HEK293 (cell line): Measurements from ENCODE around the gene SPANXC.

ENCODE experiments used
- CTCF ChIA-PET: fragments of 350-600 bp; formaldehyde crosslinking; extraction: SDS; loops from one replicate; lab custom pipeline; 2021; ENCODE audit warnings: antibody characterized with exemption; lab: Yijun Ruan, JAX
- POLR2A ChIA-PET: fragments of 300-600 bp; formaldehyde crosslinking; extraction: SDS; loops from one replicate; lab custom pipeline; 2020; ENCODE audit warnings: antibody characterized with exemption, inconsistent platforms; lab: Yijun Ruan, JAX
- H3K27ac ChIP-seq: fragments of 200-500 bp; sonication (Bioruptor generic); 2 replicates; pipeline ENCODE4 v1.5.1; 2014; ENCODE audit warnings: low read depth, low read length, control low read depth, inconsistent platforms; ENCODE audit errors: extremely low read depth
- H3K36me3 ChIP-seq, 2 experiments: fragments of 200-500 bp in 1 of 2; sonication (Bioruptor generic) in 1 of 2; 1 replicate in 1 of 2; 2 replicates in 1 of 2; pipeline ENCODE4 v1.5.1; 2014 to 2017; ENCODE audit warnings: inconsistent platforms in 2 of 2, low read length in 2 of 2; ENCODE audit not compliant: control insufficient read depth in 2 of 2, insufficient read depth in 1 of 2
- H3K4me1 ChIP-seq: fragments of 200-500 bp; sonication (Bioruptor generic); 2 replicates; pipeline ENCODE4 v1.5.1; 2014; ENCODE audit warnings: mild to moderate bottlenecking, low read length, inconsistent platforms; ENCODE audit not compliant: control insufficient read depth, insufficient read depth
- H3K4me3 ChIP-seq: 2 replicates; pipeline ENCODE4 v1.5.1; 2011; ENCODE audit warnings: low read depth, mild to moderate bottlenecking, control low read depth, low read length, moderate library complexity
- H3K9me3 ChIP-seq: fragments of 200-500 bp; sonication (Bioruptor generic); 2 replicates; pipeline ENCODE4 v1.5.1; 2014; ENCODE audit warnings: low read depth, low read length, inconsistent platforms; ENCODE audit not compliant: control insufficient read depth, insufficient read depth
- BCL11B ChIP-seq: fragments of 450-650 bp; formaldehyde crosslinking; IDR thresholded peaks from 2 replicates; pipeline ENCODE4 v1.5.1; 2016; ENCODE audit warnings: low read depth, missing biosample characterization, missing genetic modification characterization
- CTCF ChIP-seq: fragments of 450-650 bp; formaldehyde crosslinking; IDR thresholded peaks from 2 replicates; pipeline ENCODE4 v1.5.1; 2016; ENCODE audit warnings: missing biosample characterization, missing genetic modification characterization
- GLIS1 ChIP-seq: fragments of 450-650 bp; formaldehyde crosslinking; IDR thresholded peaks from 2 replicates; pipeline ENCODE4 v1.5.1; 2016; ENCODE audit warnings: missing biosample characterization, missing genetic modification characterization
- MYNN ChIP-seq: fragments of 450-650 bp; formaldehyde crosslinking; IDR thresholded peaks from 2 replicates; pipeline ENCODE4 v1.5.1; 2016; ENCODE audit warnings: missing biosample characterization, missing genetic modification characterization, borderline replicate concordance
- SCRT1 ChIP-seq: fragments of 450-650 bp; formaldehyde crosslinking; IDR thresholded peaks from 2 replicates; pipeline ENCODE4 v1.5.1; 2016; ENCODE audit warnings: missing biosample characterization, missing genetic modification characterization, borderline replicate concordance
- ZNF132 ChIP-seq: fragments of 450-650 bp; formaldehyde crosslinking; IDR thresholded peaks from 2 replicates; pipeline ENCODE4 v1.5.1; 2017; ENCODE audit warnings: missing biosample characterization, missing genetic modification characterization, borderline replicate concordance
- ZNF24 ChIP-seq: fragments of 450-650 bp; formaldehyde crosslinking; IDR thresholded peaks from 2 replicates; pipeline ENCODE4 v1.5.1; 2016; ENCODE audit warnings: missing biosample characterization, missing genetic modification characterization
- ZNF37A ChIP-seq: fragments of 450-650 bp; IDR thresholded peaks from 2 replicates; pipeline ENCODE4 v1.5.1; 2018; ENCODE audit warnings: missing biosample characterization, missing genetic modification characterization
- ZNF426 ChIP-seq: fragments of 450-650 bp; formaldehyde crosslinking; IDR thresholded peaks from 2 replicates; pipeline ENCODE4 v1.5.1; 2017; ENCODE audit warnings: missing biosample characterization, missing genetic modification characterization, mild to moderate bottlenecking, inconsistent platforms, moderate library complexity
- ZNF658 ChIP-seq: fragments of 450-650 bp; formaldehyde crosslinking; IDR thresholded peaks from 2 replicates; pipeline ENCODE4; 2016; ENCODE audit warnings: missing biosample characterization, missing genetic modification characterization
- ZNF664 ChIP-seq: fragments of 450-650 bp; formaldehyde crosslinking; IDR thresholded peaks from 2 replicates; pipeline ENCODE4 v1.5.1; 2016; ENCODE audit warnings: missing biosample characterization, missing genetic modification characterization
- ZNF707 ChIP-seq: fragments of 450-650 bp; formaldehyde crosslinking; IDR thresholded peaks from 2 replicates; pipeline ENCODE4 v1.5.1; 2016; ENCODE audit warnings: missing biosample characterization, missing genetic modification characterization
- ZNF777 ChIP-seq: fragments of 450-650 bp; formaldehyde crosslinking; IDR thresholded peaks from 2 replicates; pipeline ENCODE4 v1.5.1; 2017; ENCODE audit warnings: missing biosample characterization, missing genetic modification characterization, borderline replicate concordance
- TF ChIP-seq, protein P1 (sequence below): fragments of 450-650 bp; IDR thresholded peaks from 2 replicates; pipeline ENCODE4 v1.5.1; 2018; ENCODE audit warnings: missing biosample characterization, missing genetic modification characterization
- TF ChIP-seq, protein P2 (sequence below): fragments of 450-650 bp; formaldehyde crosslinking; IDR thresholded peaks from 2 replicates; pipeline ENCODE4 v1.5.1; 2016; ENCODE audit warnings: missing biosample characterization, missing genetic modification characterization

Gene SPANXC

DNA sequence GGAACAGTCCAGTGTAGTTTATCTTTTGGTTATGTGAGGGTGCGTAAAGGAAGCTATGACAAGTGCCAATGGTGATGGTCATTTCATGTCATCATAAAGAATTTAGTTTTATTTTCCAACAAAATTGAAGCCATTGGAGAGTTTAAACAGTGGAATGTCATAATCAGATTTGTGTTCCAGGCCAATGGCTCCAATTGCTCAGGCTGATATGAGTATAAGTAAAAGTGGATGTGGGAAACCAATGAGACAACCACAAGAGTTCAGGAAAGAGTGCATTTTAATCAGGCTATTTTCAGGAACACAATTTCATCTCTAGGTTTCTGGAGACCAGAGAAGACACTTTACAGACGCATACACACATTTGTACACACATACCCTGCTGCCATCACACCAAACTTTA is 20.7 kb downstream of the SPANXC start (continued):
- TF ChIP-seq CTCF (tag by site-specific recombination): no peak
- no peak for TF ChIP-seq ZNF426
- no peak for TF ChIP-seq ZNF777 (tag by site-specific recombination)
- TF ChIP-seq, protein P1, sequence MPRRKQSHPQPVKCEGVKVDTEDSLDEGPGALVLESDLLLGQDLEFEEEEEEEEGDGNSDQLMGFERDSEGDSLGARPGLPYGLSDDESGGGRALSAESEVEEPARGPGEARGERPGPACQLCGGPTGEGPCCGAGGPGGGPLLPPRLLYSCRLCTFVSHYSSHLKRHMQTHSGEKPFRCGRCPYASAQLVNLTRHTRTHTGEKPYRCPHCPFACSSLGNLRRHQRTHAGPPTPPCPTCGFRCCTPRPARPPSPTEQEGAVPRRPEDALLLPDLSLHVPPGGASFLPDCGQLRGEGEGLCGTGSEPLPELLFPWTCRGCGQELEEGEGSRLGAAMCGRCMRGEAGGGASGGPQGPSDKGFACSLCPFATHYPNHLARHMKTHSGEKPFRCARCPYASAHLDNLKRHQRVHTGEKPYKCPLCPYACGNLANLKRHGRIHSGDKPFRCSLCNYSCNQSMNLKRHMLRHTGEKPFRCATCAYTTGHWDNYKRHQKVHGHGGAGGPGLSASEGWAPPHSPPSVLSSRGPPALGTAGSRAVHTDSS (tag by site-specific recombination): no peak
- TF ChIP-seq ZNF24 (tag by site-specific recombination): no peak
- TF ChIP-seq, all 188 proteins: peak for 0

DNA sequence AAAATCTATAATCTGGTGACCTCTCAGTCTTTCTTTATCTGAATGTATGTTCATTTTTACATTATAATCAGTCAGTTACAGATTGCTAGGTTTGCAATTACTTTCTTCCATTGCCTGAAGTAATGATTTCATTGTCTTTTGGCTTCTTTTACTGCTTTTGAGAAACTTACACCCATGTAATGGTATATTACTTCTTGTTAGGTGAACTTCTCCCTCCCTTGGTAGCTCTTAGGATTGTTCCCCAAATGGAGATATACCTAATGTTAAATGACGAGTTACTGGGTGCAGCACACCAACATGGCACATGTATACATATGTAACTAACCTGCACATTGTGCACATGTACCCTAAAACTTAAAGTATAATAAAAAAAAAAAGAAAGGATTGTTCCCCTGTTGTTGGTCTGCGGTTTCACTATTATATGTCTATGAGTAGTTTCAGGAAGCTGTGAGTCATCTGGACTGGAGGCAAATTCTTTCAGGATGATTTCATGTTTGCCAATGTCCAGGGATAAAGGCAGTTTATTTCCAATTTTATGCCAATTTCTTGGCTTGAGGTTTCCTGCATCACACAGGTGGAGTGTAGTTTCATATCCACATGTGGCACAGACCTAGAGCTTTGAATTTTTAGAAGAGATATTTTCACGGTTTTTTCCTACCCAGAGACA is 21.8 kb downstream of the SPANXC start:
- CTCF ChIA-PET: interaction anchor here (0.6 to 1.0 kb wide), 4 partner anchors 27 to 1757 kb away, joined by 3 to 4 read pairs (median 3); no protein-coding TSS in a partner anchor
- Histone ChIP-seq H3K4me3 (no peak overlapping the region), H3K36me3 (no peaks in the 10 kb centered on the region), H3K27ac (no peak overlapping the region), H3K9me3 (peaks cover 2% of the 10 kb centered on the region; the same call in 1 of the 2 replicates), H3K4me1 (no peaks in the 10 kb centered on the region)
- TF ChIP-seq ZNF658 (tag by site-specific recombination) (no peak), MYNN (tag by site-specific recombination) (no peak)
- POLR2A ChIA-PET: interaction anchor here (1.7 kb wide), 1 partner anchor 44 kb away, joined by 5 read pairs; the partner anchor contains the start of gene LDOC1

GRCh38 chrX:141214196-141214595 is 28.1 kb downstream of the SPANXC start:
- CTCF ChIA-PET: interaction anchor here (0.6 to 0.7 kb wide), 2 partner anchors 244 to 296 kb away, joined by 3 read pairs; no protein-coding TSS in a partner anchor
- no peak for TF ChIP-seq ZNF664 (tag by site-specific recombination)
- TF ChIP-seq, all 188 proteins: peak for 0
- H3K4me1 ChIP-seq: no peaks in the 10 kb centered on the region
- POLR2A ChIA-PET: no interaction called here
- H3K36me3 ChIP-seq: no peaks in the 10 kb centered on the region
- no peak overlapping the region for H3K27ac ChIP-seq
- H3K9me3 ChIP-seq: no peaks in the 10 kb centered on the region
- no peak overlapping the region for H3K4me3 ChIP-seq

DNA sequence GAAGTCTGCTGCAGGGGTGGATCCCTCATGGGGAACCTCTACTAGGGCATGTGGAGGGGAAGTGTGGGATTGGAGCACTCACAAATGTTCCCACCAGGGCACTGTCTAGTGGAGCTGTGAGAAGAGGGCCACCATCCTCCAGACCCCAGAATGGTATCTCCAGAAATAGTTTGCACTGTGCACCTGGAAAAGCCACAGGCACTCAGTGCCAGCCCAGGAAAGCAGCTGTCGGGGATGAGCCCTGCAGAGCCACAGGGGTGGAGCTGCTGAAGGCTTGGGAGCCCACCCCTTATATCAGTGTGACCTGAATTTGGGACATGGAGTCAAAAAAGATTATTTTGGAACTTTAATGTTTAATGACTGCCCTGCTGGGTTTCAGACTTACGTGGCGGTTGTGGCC is 40.4 kb downstream of the SPANXC start:
- Histone ChIP-seq H3K36me3 (no peaks in the 10 kb centered on the region), H3K9me3 (no peaks in the 10 kb centered on the region), H3K4me1 (no peaks in the 10 kb centered on the region), H3K4me3 (no peak overlapping the region)
- CTCF ChIA-PET: no interaction called here
- TF ChIP-seq ZNF132 (tag by site-specific recombination): no peak
- no peak for TF ChIP-seq SCRT1 (tag by site-specific recombination)
- no peak for TF ChIP-seq ZNF37A
- TF ChIP-seq, protein P2, sequence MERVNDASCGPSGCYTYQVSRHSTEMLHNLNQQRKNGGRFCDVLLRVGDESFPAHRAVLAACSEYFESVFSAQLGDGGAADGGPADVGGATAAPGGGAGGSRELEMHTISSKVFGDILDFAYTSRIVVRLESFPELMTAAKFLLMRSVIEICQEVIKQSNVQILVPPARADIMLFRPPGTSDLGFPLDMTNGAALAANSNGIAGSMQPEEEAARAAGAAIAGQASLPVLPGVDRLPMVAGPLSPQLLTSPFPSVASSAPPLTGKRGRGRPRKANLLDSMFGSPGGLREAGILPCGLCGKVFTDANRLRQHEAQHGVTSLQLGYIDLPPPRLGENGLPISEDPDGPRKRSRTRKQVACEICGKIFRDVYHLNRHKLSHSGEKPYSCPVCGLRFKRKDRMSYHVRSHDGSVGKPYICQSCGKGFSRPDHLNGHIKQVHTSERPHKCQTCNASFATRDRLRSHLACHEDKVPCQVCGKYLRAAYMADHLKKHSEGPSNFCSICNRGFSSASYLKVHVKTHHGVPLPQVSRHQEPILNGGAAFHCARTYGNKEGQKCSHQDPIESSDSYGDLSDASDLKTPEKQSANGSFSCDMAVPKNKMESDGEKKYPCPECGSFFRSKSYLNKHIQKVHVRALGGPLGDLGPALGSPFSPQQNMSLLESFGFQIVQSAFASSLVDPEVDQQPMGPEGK: no peak
- TF ChIP-seq ZNF707 (tag by site-specific recombination): no peak
- no peak for TF ChIP-seq BCL11B (tag by site-specific recombination)
- TF ChIP-seq GLIS1 (tag by site-specific recombination): no peak
- TF ChIP-seq, all 188 proteins: peak for 0
- POLR2A ChIA-PET: no interaction called here
- no peak overlapping the region for H3K27ac ChIP-seq
